Esophagus muscularis mucosa (tissue), 4 donors: ENCODE measurements around the gene VSTM2A. TPM values are rescaled to one million over a fixed set of nuclear protein-coding genes. Genes with fewer than 3 reads are reported as not detected.

ENCODE experiments used
- DNase-seq: peaks from one replicate; pipeline ENCODE4 v3.0.0-alpha.2; 2017; ENCODE audit errors: extremely low spot score
- H3K27ac ChIP-seq, 4 donors: fragments of 200-600 bp; sonication (generic); replicated peaks in 1 of 4; 1 replicate in 3 of 4; 2 replicates in 1 of 4; pipeline ENCODE4 v1.5.1; 2016 to 2019; ENCODE audit warnings: mild to moderate bottlenecking in 1 of 4
- H3K27me3 ChIP-seq, 4 donors: fragments of 200-600 bp; sonication (generic); one replicate each; pipeline versions ENCODE4 v1.5.1 to v1.6.0; 2016 to 2019
- H3K36me3 ChIP-seq, 4 donors: fragments of 200-600 bp; sonication (generic); one replicate each; pipeline ENCODE4 v1.5.1; 2016 to 2019
- H3K4me1 ChIP-seq, 4 donors: fragments of 200-600 bp; sonication (generic); one replicate each; pipeline ENCODE4 v1.5.1; 2016 to 2019
- H3K4me3 ChIP-seq, 4 donors: fragments of 200-600 bp; sonication (generic); 1 replicate in 2 of 4; 2 replicates in 2 of 4; pipeline ENCODE4 v1.5.1; 2016 to 2019; ENCODE audit warnings: mild to moderate bottlenecking in 4 of 4, moderate library complexity in 1 of 4
- H3K9me3 ChIP-seq, 4 donors: fragments of 200-600 bp; sonication (generic); 1 replicate in 3 of 4; 2 replicates in 1 of 4; pipeline ENCODE4 v1.5.1; 2016 to 2019
- CTCF ChIP-seq, 3 experiments: fragments of 200-600 bp in 2 of 3; fragments of 450-650 bp in 1 of 3; sonication (generic) in 2 of 3; IDR thresholded peaks; one replicate each; pipeline ENCODE4 v1.5.1; 2017 to 2019; ENCODE audit warnings: antibody characterized with exemption in 3 of 3, mild to moderate bottlenecking in 2 of 3, moderate library complexity in 1 of 3
- EP300 ChIP-seq: sonication (generic); formaldehyde crosslinking; IDR thresholded peaks from one replicate; pipeline ENCODE4 v1.6.1; 2017; ENCODE audit warnings: antibody characterized with exemption
- POLR2A ChIP-seq: fragments of 450-650 bp; IDR thresholded peaks from one replicate; pipeline ENCODE4 v1.6.1; 2017; ENCODE audit warnings: antibody characterized with exemption, moderate library complexity, mild to moderate bottlenecking, low read depth
- POLR2AphosphoS5 ChIP-seq, 2 donors: sonication (generic); formaldehyde crosslinking; IDR thresholded peaks; one replicate each; pipeline ENCODE4 v1.6.1; 2017; ENCODE audit warnings: antibody characterized with exemption in 2 of 2
- WGBS: methylation state at CpG from one replicate; pipeline ENCODE4 v1.1.5; 2018; 5-methylcytosine and 5-hydroxymethylcytosine counted together
- intact Hi-C: fragments of 100-400 bp; cut with DNase I; formaldehyde crosslinking; loops from one replicate; pipeline ENCODE4 v1.15.1; 2023
- total RNA-seq, 4 donors: library from RNA; depleted of rRNA; stranded (reverse); fragments of >200 nt; gene quantifications; one replicate each; pipeline versions ENCODE4 v1.1.0 to v1.2.1, GENCODE V29; 2016

VSTM2A gene
- total RNA-seq, 4 donors from 2014 or later: 0.83 TPM; not detected in 3

- no peaks in the 10 kb centered on the region for H3K9me3 ChIP-seq
- H3K27me3 ChIP-seq: peaks cover 5 to 87% (median 41%) of the 10 kb centered on the region in 4 donors
- H3K4me3 ChIP-seq: no peak overlapping the region
- H3K36me3 ChIP-seq: no peaks in the 10 kb centered on the region
- H3K27ac ChIP-seq: no peak overlapping the region
- TF ChIP-seq CTCF (IDR thresholded peaks at IDR 0.05): no peak
- no peak for TF ChIP-seq POLR2AphosphoS5 (IDR thresholded peaks at IDR 0.05)
- TF ChIP-seq EP300: no peak
- no peak for TF ChIP-seq POLR2A
- 10% methylated on average over 3 of the region's 3 CpGs for WGBS
- DNase-seq: no peak
- intact Hi-C loops: no loop called here
- peaks cover 12 to 41% (median 31%) of the 10 kb centered on the region in 4 donors for H3K4me1 ChIP-seq
Observed at GRCh38 chr7:54544149-54544526, 2.0 kb downstream of the VSTM2A start.

DNA sequence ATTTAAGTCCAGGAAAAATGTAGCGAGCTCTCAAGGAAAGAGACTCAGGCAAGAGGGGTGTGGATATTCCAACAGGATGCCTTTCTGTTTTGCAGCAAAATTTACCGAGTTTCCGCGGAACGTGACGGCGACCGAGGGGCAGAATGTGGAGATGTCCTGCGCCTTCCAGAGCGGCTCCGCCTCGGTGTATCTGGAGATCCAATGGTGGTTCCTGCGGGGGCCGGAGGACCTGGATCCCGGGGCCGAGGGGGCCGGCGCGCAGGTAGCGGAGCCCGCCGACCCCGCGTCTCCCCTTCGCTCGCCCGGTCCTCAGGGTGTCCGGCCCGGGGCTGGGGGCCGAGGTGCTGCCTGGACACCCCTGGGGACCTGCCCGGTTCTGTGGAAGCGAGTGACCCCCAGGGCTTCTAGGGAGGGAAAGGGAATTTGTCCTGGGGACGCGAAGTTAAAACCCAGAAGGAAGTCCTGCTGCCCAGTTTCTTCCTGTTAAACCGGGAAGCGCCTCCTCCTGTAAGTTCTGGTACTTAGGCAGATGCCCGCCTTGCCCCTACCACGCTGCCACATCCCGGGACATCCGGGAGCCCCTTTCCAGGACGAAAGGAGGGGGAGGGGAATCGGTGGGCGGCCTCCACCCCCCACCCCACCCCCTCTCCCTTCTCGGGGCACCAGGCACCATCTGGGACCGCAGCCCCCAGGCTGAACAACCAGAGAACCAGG is 2.5 kb downstream of the VSTM2A start:
- no peak for TF ChIP-seq POLR2A
- no peak for TF ChIP-seq CTCF (IDR thresholded peaks at IDR 0.05)
- TF ChIP-seq POLR2AphosphoS5 (IDR thresholded peaks at IDR 0.05): no peak
- TF ChIP-seq EP300: no peak
- Histone ChIP-seq H3K4me3 (no peak overlapping the region), H3K27me3 (peaks cover 5 to 81% (median 41%) of the 10 kb centered on the region in 4 donors), H3K36me3 (no peaks in the 10 kb centered on the region), H3K9me3 (no peaks in the 10 kb centered on the region), H3K4me1 (peaks cover 12 to 41% (median 31%) of the 10 kb centered on the region in 4 donors), H3K27ac (no peak overlapping the region)
- intact Hi-C loops: no loop called here
- WGBS: 7% methylated on average over 15 of the region's 45 CpGs
- DNase-seq: no peak

GRCh38 chr7:54545241-54545563 is 3.0 kb downstream of the VSTM2A start:
- Histone ChIP-seq H3K9me3 (no peaks in the 10 kb centered on the region), H3K4me1 (peaks cover 12 to 41% (median 31%) of the 10 kb centered on the region in 4 donors), H3K27me3 (peaks cover 5 to 76% (median 41%) of the 10 kb centered on the region in 4 donors), H3K4me3 (no peak overlapping the region), H3K27ac (no peak overlapping the region), H3K36me3 (no peaks in the 10 kb centered on the region)
- no peak for DNase-seq
- TF ChIP-seq EP300 (no peak), POLR2A (no peak), POLR2AphosphoS5 (IDR thresholded peaks at IDR 0.05) (no peak), CTCF (IDR thresholded peaks at IDR 0.05) (no peak)
- 3% methylated on average over 5 of the region's 5 CpGs for WGBS
- intact Hi-C loops: no loop called here

DNA sequence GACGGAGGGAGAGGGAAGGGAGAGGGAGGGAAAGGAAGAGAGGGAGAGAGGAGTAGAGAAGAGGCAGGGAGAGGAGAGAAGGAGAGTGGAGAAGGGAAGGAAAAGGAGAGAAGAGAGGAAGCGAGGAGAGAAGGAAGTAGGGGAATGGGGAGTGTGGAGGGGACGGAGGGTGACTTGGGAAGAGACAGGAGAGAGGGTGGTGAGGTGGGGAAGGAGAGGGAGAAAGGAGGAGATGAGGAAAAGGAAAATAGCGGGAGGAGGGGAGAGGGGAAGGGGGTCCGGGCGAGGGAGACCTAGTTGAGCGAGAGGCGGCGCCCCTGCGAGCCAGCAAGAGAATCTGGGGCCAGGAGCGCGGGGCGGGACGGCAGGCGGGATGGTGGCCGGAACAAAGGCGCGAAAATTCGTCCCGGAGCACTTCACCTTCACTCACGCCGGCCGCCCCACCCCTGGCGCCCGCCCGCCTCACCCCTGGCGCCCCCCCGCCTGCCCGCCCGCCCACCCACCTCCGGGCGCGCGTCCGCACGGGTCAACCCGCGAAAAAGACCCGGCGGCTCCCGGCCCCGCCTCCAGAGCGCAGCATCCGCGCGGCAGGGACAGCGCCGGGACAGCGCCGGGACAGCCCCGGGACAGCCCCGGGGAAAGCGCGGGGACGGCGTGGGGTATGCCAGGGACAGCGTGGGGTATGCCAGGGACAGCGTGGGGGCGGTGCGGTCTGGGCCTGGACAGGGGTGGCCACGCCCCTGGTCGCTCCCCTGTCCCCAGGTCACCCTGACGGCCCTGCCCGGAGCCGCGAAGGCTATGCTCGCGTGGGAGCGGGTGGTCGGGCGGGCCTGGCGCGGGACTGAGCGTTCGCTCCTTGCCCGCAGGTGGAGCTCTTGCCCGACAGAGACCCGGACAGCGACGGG is 4.2 kb downstream of the VSTM2A start:
- Histone ChIP-seq H3K9me3 (no peaks in the 10 kb centered on the region), H3K27ac (no peak overlapping the region), H3K36me3 (no peaks in the 10 kb centered on the region), H3K4me1 (peaks cover 12 to 41% (median 31%) of the 10 kb centered on the region in 4 donors), H3K27me3 (peaks cover 5 to 65% (median 39%) of the 10 kb centered on the region in 4 donors), H3K4me3 (peak overlapping the region; percentile 41 to 54 (median 44))
- no peak for DNase-seq
- intact Hi-C loops: no loop called here
- 2% methylated on average over 27 of the region's 80 CpGs for WGBS
- TF ChIP-seq CTCF (IDR thresholded peaks at IDR 0.05) (peak in 1 of 3 experiments; percentile 22), POLR2AphosphoS5 (IDR thresholded peaks at IDR 0.05) (no peak), EP300 (no peak), POLR2A (no peak)
